HG03025 (cell line): ENCODE measurements around the gene RAD51B.

Experiments
- ATAC-seq: cut with Tn5 transposase; IDR thresholded peaks from one replicate; pipeline ENCODE4 v1.9.1; 2021; ENCODE audit warnings: mild to moderate bottlenecking, moderate library complexity; ENCODE audit not compliant: unreplicated experiment, low FRiP score

RAD51B gene

GRCh38 chr14:68050177-68050576 lies 230.6 kb downstream of the RAD51B start:
- ATAC-seq, result no peak

GRCh38 chr14:68051146-68051545 lies 231.6 kb downstream of the RAD51B start:
- ATAC-seq, result no peak

- ATAC-seq, result no peak
Observed at GRCh38 chr14:68060198-68060597, 240.6 kb downstream of the RAD51B start.

- ATAC-seq, result no peak
Observed at GRCh38 chr14:68062651-68063050, 243.1 kb downstream of the RAD51B start.

- ATAC-seq, result no peak
Observed at GRCh38 chr14:68065322-68065721, 245.7 kb downstream of the RAD51B start.

- no peak for ATAC-seq
Observed at GRCh38 chr14:68074765-68075381, 255.3 kb downstream of the RAD51B start.

- no peak for ATAC-seq
Observed at GRCh38 chr14:68075382-68076029, 255.9 kb downstream of the RAD51B start.

DNA sequence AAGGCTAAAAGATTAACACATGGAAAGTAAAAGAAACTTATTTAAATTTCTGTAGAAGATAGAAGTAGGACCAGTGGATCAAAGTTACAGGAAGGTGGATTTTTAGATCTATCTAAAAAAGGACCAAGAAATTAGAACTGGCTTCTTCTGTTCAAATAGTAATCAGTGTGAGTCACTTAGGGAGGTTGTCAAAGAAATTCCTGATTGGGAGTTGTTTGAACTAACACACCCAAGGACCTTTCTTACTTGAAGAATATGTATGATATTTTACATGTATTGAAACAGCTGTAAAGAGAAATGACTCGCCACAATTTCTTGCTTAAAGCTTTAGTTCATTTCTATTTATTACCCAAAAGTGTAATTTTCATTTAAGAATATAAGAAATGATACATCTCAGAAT lies 256.9 kb downstream of the RAD51B start:
- ATAC-seq, result no peak

DNA sequence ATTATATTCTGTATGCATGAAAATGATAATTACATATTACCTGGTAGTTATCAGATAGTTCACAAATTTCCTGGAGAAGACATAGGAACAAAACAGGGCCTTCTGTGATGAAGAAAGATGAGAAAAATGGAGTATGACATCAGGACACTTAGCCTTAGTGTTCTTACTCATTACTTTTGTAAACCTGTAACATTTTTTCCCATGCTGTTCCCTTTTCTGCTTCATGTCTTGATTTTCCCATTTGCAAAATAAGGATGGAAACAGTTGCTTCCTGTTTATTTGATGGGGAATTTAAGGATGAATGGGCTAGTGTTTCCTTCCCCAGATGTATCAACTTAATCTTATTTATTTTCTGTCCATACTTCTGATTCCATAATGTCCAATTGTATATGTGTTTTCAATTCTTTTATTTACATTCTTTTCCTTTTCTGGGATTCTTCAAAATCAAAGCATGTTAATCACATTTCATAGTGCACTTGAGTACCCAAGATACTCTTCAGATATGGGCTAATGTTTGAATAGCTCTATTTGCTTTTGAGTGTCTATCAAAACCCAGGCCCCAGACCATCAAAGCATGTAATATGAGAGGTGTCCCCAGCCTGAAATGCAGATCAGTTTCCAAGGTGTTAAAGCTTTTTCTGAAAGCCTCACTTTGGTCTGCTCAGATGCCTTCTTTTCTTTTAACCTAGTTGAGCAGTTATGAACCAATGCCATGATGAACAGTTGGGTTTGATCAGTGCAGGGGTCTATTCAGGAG lies 260.5 kb downstream of the RAD51B start:
- no peak for ATAC-seq

GRCh38 chr14:68081489-68081888 lies 261.9 kb downstream of the RAD51B start:
- no peak for ATAC-seq

GRCh38 chr14:68082698-68083291 lies 263.2 kb downstream of the RAD51B start:
- ATAC-seq, result no peak

GRCh38 chr14:68084256-68084655 lies 264.7 kb downstream of the RAD51B start:
- no peak for ATAC-seq

DNA sequence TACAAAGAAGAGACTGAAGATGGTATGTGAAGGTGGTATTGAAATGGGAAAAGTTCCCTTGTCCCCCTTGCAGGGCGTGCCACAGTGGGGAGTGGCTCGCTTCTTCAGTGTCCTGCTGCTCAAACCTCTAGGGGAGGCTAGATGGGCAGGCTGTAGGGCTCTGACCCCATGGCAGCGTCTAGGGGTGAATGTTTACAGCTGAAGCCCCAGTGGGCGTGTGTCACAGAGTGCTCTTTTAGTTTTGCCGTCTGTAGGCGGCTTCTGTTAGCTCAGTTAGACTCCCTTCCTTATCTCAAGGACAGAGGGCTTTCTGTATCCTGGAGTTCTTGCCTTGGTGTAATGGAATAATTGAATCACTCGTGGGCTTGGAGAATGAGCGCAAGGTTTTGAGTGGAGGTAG lies 266.2 kb downstream of the RAD51B start:
- no peak for ATAC-seq

DNA sequence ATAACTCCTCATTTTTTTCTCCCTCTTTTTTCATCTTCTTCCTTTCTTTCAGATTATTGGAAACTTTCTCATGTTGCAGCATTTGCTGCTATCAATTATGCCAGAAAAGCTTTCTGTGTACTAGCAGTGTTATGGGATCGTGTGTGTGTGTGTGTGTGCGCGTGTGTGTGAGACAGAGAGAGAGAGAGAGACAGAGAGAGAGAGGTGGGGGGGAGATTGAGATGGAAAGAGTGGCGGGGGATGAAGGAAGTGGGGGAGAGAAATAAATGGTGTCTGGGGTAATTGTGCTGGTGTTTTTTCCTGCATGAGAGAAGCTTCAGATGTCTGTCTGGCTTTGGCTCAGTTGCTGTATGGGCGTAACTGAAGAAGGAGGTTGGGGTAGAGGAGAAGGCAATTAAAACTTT lies 268.9 kb downstream of the RAD51B start:
- no peak for ATAC-seq

GRCh38 chr14:68089146-68089731 lies 269.7 kb downstream of the RAD51B start:
- no peak for ATAC-seq

- ATAC-seq, result no peak
Observed at GRCh38 chr14:68094158-68094557, 274.6 kb downstream of the RAD51B start.

DNA sequence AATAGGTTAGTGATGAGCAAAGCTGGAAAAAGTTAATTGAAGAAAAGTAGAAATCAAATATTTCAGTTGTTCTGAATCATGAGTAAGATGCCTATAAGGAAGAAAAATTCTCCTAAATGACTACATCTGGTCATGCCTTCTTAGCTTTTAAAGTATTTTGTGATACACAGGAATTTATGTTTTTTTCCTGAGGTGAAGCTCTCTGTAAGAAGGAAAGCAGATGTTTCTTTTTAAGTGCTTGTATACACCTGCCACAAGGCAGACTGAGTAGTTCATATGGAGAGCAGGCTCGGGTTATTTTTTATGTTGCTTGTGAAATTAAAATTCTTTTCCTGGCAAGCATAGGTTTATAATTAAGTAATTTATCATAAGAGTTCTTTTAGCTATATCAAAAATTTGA lies 275.2 kb downstream of the RAD51B start:
- no peak for ATAC-seq

DNA sequence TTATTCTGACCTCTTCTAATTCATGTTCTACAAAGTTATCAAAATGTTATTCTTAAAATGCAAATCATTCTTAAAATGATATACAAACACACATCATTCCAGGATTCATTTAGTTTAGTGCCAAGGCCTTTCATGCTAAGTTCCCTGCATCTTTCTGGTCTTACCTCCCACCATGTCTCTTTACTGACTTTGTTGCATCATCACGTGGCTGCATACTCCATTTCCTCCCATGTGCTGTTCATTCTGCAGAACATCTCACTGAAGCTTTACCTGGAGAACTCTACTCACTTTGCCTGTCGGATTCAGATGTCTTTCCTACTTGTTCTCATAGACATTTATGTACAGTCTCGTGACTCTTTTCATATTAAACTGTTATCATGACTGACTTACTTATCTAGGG lies 278.1 kb downstream of the RAD51B start:
- ATAC-seq, result no peak

GRCh38 chr14:68098834-68099233 lies 279.3 kb downstream of the RAD51B start:
- no peak for ATAC-seq

DNA sequence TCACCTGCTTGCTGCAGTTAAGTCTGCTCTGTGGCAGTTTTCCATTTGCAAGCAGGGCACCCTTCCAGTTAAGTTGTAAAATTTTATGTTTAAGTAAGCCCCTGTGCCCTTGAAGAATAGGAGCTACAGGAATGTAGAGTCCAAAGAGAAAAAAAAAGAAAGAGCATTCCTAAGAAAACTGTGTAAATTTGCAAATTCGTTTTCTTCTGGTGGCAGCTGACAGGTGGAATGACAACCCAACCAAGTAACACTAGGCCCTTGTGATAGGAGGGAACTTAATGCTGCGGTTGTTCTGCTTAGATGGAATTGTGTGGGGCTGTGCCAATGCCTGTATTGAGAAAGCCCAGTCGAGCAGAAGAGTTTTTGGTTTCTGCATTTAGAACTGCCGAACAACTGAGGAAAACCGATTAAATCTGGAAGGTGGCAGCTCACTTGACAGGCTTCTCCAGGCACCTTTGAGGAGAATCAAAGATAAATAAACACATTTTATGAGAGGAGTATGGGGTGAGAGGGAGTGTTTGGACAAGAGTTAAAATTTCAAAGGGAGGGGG lies 280.0 kb downstream of the RAD51B start:
- no peak for ATAC-seq
